ENCODE measurements around the gene OR8A1.

GRCh38 chr11:124578761-124579160, 9.0 kb downstream of the OR8A1 start:
- TF ChIP-seq CTCF (IDR thresholded peaks at IDR 0.05): no peak
- TF ChIP-seq POLR2A (IDR thresholded peaks at IDR 0.05): no peak

Data from body of pancreas (tissue), 4 donors.